Activated T-cell treated with anti-CD3 and anti-CD28 coated beads, Interleukin-2, amount 50 U/mL, for 48 hours (primary cell): ENCODE data around the gene CEP112.

ENCODE experiments used
- DNase-seq, 2 experiments: peaks; one replicate each; pipeline ENCODE4 v3.0.0-alpha.2; 2020

The CEP112 gene

GRCh38 chr17:66191593-66192377 lies at the start of gene CEP112:
CEP112 (minus strand) TSS chr17:66192133.
- peak; percentile 84 to 89 for DNase-seq

DNA sequence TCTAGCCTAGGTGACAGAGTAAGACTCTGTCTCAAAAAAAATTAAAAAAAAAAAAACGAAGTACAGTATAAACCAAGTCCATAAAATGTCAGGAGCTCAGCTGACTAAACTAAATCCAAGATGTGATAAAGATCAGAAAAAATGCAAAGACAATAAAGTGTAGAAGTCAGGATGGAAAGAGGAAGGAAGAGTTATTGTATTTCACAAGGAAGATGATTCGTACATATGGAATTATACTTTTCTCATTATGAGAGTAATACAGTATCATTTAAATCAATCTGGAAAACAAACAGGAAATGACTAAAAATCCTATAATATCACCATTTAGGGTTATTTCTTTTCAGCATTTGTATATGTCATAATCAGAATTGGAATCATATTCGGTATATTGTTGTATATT lies 48.7 kb upstream of the CEP112 start:
- DNase-seq: no peak

GRCh38 chr17:66240013-66240412 lies 48.1 kb upstream of the CEP112 start:
- no peak for DNase-seq

DNA sequence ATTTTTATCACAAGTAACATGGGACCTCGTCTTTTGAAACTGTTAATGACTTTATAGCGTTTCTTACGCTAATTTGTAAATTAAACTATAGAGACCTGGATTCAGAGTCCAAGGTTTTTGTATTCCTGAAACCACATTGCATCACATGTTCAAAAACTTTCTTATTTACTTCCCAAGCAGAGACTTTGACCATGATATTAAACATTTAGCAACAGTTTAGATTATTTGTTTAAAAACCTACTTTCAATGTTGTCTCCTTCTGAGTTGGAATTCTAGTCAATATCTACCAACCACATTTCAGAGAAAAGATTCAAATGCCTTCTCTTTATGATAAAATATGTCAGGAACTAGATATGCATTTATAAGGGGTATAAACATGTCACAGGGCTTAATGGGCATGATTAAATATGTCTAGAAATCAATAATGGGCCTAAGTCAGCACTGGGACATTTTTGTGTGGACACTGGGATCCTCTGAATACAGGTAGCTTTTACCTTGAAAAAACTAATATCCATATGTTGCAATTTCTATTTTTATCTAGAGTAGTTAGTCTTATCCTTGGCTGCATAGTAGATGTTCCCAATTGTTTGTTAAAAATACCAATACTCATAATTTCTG lies 43.6 kb upstream of the CEP112 start:
- no peak for DNase-seq

DNA sequence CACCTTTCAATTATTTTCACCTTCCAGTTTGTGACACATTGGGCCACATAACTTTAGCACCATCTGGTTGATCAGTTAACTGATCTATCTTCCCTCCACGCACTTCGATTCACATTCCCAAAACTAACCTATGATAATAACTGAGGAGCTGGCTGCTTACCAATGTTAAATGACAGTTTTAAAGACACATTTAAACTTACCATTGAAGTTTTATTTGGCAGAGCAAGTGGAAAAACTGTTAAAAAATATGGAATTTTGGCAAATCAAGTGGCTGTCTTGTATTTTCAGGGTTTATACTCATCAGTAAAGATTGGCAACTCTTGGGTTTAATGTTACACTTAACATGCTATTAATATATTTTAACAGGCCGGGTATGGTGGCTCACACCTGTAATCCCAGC lies 42.7 kb upstream of the CEP112 start:
- DNase-seq: no peak

DNA sequence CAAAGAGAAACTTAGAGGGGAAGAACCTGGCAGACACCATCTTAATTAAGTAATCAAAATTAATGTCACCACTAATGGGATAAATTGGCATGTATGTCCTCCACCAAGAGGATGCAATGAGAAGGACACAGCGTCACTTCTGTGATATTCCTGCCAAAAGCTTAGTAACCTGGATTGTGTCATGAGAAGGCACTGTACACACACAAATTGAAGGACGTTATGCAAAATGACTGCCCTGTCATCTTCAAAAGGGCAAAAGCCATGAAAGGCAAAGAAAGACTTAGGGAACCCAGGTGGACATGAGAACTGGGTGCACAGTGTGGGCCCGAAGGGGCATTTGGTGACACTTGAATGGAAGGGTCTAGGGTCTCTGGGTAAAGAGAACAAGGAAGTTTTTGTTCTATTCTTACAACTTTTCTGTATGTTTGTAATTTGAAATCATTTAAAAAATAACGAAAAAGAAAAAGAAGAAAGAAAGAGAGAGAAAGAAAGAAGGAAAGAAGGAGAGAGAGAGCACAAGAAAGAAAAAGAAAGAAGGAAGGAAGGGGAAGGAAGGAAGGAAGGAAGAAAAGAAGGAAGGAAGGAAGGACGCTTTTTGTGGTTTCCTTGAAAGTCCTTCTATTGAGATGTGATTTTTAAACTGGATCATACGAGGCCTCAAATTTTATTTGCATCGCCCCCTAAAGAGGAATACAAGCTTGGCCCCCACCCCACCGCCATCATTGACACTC lies 41.3 kb upstream of the CEP112 start:
- no peak for DNase-seq

GRCh38 chr17:66230922-66231591 lies 39.1 kb upstream of the CEP112 start:
- DNase-seq: no peak

GRCh38 chr17:66229783-66230538 lies 38.0 kb upstream of the CEP112 start:
- DNase-seq: no peak

GRCh38 chr17:66228887-66229782 lies 37.2 kb upstream of the CEP112 start, which contains the start of gene APOH:
APOH (minus strand) TSS chr17:66229415; CDS start chr17:66229379, 36 bp downstream.
- no peak for DNase-seq

DNA sequence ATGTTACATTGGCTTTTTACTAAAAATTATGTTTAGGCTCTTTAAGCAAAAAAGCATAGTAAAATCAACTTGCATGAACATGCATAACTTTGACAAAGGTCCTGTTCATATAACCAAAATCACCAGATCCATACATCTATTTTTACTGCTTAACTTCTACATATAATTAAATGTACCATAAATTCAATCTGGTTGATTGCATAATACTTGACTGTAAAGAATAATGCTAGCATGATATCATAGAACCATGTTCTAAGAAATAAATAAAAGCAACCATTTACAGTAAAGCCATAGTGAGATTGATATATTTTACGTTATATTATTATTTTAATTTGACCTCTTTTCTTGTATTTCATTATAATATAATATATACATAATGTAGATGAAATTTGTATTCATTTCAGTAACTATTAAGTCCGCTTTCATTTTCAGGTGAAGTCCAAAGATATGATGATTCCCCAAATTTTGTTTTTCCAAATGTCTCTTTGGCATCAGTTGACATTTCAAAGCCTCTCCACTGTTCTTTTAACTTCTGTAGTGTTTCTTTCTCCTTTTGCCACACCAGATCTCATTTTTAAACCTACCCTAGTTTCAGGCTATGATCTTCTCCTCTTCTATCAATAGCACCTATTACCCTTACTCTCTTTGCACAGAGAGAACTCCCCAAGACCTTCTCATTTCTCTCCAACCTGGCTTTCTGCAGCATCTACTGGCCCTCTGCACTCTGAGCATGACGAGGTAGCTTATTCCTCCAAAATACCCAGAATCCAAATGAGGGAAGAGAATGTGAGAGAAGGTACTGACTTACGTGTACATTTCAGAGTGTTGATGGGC lies 35.5 kb upstream of the CEP112 start:
- no peak for DNase-seq

DNA sequence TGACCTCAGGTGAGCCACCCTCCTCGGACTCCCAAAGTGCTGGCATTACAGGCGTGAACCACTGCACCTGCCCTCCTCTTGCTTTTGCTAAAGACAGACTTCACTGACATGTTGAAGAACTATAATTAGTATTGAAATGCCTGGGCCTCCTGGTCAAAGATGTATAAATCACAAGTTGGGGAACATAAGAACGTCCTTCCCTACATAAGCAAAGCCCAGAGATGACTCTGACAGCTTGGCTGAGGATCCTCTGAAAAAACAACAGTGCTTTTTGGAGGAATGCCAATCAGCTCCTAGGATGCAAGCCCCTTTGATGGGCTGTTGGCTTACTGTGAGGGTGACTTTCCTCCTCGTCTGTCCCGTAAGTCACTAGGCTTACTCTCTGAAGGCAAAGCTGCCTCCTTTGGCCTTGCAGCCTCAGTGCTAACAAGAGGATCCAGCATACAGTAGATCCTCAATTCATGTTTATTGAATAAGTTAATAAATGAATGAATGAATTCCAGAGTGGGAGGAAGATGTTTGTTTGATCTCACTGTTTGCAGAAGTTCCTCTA lies 30.9 kb upstream of the CEP112 start:
- DNase-seq: no peak

DNA sequence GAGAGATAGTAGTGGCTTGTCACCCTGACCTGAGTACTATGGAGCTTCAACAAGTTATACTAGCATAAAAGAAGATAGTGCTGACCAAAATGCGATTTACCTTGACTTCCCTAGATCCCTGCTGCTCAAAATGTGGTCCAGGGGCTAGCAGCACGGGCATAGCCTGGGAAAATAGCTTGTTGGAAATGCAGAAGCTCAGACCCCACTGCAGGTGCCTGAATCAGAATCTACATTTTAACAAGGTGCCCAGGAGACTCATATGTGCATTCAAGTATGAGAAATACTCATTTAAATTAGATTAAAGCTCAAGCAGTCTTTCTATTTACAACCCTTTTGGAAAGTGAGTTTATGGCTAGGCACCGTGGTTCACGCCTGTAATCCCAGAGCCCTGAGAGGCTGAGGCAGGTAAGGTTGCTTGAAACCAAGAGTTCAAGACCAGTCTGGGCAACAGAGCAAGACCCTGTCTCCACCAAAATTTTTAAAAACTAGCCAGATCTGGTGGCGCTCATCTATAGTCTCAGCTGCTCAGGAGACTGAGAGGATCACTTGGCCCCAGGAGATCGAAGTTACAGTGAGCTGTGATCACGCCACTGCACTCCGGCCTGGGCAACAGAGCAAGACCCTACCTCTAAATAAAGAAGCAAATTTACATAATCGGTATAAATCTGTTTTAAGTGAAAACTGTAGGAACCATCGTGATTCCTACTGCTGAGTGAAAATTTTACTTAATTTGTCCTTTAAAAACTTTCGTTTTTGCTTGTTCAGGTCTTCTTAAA lies 30.0 kb upstream of the CEP112 start:
- DNase-seq: no peak

DNA sequence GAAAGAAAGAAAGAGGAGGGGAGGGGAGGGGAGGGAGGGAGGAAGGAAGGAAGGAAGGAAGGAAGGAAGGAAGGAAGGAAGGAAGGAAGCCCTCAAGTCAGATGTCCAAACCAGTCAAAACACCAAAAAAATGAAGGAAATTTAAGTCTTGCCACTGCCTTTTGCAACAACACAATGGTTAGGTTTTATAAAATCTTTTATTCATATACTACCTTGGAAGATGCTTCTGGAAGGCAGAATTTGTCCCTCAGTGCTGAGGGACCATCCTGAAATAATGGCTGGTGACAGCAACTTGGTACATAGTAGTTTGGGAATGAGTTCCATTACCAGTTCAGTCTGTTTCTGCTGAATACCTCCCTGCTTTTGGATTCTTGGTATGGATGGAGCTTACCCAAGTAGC lies 29.4 kb upstream of the CEP112 start:
- no peak for DNase-seq

DNA sequence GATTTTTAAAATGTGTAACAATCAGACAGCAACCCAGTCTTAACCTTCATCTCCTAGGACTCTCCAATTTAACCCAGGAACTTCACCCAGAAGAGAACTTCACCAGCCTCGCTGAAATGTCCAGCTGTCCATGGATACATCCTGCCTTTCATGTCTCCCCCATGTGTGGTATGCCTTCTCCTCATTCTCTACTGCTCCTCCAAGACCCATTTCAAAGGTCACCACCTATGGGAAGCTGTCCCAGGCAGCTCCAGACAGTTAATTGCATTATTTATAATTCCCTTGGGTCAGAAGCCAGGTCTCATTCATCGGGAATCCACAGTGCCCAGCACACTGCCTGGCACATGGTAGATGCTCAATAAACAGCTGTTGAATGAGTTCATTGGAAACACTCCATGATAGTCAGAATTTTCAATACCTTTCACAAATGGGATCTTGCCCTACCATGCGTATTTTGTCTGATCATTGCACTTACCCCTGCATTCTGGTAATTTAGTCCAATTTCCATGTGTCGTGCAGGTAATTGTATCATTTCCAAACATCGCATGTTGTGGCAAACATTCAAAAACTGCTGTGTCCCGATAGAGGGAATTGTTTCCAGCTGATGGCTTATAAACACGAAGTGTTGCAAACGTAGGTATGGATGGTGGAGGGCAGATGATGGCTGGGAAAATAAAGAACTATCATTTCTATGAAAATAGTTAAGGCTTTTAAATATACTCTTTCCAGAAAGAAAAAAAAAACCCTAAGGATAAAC lies 28.3 kb upstream of the CEP112 start:
- no peak for DNase-seq

DNA sequence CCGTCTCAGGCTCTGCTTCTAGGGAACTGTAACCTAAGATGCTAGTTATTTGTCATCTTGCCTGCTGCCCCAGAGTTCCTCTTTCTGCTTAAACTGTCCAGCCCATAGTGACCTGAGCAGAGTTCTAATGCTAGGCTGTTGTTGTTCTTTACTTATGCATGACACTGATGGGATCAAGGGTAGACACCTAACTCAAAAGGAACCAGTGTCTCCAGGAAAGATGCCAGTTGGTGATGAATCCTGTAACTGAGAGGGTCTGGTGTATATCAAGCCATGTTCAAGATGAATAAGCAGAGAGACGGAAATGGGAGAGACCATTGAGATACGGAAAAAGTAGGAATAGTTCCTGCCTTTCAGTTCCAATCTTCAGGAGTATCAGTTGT lies 23.6 kb upstream of the CEP112 start:
- no peak for DNase-seq

DNA sequence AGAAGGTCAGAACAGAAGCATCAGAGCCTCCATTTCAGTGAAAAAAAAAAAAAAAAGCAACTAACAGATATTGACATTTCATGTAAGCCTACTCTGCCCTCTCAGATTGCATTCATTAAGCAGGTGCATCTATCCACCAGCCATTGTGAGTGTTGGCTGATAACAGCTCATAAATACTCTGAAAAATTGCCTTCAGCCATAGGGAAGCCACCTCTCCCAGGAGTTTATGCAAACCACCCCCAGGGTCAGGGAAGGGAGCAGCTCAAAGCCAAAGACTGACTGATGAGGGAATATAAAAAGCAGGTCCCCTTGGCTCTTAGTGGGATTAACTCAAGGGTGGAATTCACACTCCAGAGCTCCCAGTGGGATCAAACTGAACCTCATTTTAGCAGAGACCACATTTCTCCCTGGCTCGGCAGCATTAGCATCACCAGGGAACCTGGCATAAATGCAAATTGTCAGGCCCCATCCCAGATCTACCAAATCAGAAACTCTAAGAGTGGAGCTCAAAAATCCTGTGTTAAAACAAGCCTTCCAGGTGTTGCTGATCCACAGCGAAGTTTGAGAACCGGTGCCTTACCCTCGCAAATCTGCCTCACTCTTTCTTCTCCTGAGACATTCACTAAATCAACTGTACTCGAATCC lies 23.1 kb upstream of the CEP112 start:
- no peak for DNase-seq

GRCh38 chr17:66211047-66211810 lies 19.3 kb upstream of the CEP112 start:
- DNase-seq: no peak
